Activated naive CD8-positive, alpha-beta T cell treated with anti-CD3 and anti-CD28 coated beads, Interleukin-2, amount 10 ng/mL, durations not matched to agents 7 days and 5 days (primary cell): ENCODE results near the gene XPC. TPM values are rescaled to one million over a fixed set of nuclear protein-coding genes. Genes with fewer than 3 reads are reported as not detected.

Source experiments
- ATAC-seq: fragments of 150-1000 bp; cut with Tn5 transposase; one replicate; pipeline ENCODE4 v1.10.0; 2021; ENCODE audit warnings: low read depth, moderate library complexity
- POLR2A ChIA-PET: fragments of 350-600 bp; sonication (Branson Sonifier 250); formaldehyde crosslinking; loops from one replicate; lab custom pipeline; 2021; ENCODE audit warnings: antibody characterized with exemption; lab: Charles Lee
- DNase-seq: peaks from one replicate; pipeline ENCODE4 v3.0.0; 2021
- H3K27ac Mint-ChIP-seq: one replicate; pipeline ENCODE4 v1.8.0; 2022; ENCODE audit warnings: mild to moderate bottlenecking, mixed read lengths
- H3K27me3 Mint-ChIP-seq: one replicate; pipeline ENCODE4 v1.8.0; 2022; ENCODE audit warnings: mild to moderate bottlenecking, moderate library complexity, mixed read lengths
- H3K36me3 Mint-ChIP-seq: one replicate; pipeline ENCODE4 v1.8.0; 2021; ENCODE audit warnings: mild to moderate bottlenecking, mixed read lengths
- H3K4me1 Mint-ChIP-seq: one replicate; pipeline ENCODE4 v1.8.0; 2021; ENCODE audit warnings: mixed read lengths
- H3K4me3 Mint-ChIP-seq: one replicate; pipeline ENCODE4 v1.8.0; 2022; ENCODE audit warnings: mild to moderate bottlenecking, moderate library complexity, mixed read lengths
- H3K9me3 Mint-ChIP-seq: one replicate; pipeline ENCODE4 v1.8.0; 2021; ENCODE audit warnings: mixed read lengths
- total RNA-seq, 2 experiments: library from RNA; stranded (reverse); gene quantifications; one replicate each; pipeline ENCODE4 v1.2.3, GENCODE V29; 2021

XPC gene
- total RNA-seq, 2 experiments from 2014 or later, result 53.3 to 56.8 TPM

DNA sequence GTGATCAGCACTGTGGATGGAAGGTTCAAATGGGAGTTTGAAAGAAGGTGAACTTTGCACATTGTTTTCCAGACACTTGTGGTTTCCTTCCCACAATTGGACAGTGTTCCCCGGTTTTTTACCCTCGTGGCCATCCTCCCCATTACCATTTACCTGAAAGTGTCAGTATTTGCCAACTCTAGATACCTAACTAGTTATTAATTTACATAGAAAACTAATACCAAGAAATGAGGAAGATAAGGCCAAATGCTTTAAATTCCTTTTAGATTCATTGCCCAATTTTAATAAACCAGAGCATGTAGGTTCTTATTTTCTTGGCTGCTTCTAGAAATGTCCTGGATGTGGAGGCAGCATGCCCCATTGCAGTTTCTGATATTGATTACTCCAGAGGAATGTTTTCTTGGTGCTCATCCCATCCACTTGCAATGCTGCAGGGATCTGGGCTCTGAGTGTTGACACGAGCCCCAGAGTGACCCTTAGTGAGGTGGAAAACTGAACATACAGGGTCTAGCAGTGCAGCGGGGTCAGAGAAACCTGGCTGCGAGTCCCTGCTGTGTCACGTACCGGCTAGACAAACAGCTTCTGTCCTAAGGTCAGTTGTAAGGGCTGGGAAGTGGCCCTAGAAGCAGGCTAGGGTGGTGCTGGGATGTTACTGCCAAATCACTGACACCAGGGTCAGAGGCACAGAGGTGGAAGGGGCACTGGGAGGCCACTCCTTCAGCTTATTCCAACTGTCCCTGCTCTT lies 23.7 kb upstream of the XPC start:
- Mint-ChIP-seq H3K9me3 (no peaks in the 10 kb centered on the region), H3K36me3 (peaks cover 5% of the 10 kb centered on the region), H3K27me3 (no peaks in the 10 kb centered on the region), H3K27ac (no peak overlapping the region), H3K4me3 (no peak overlapping the region), H3K4me1 (peaks cover 4% of the 10 kb centered on the region)
- DNase-seq (no peak), ATAC-seq (no peak)
- POLR2A ChIA-PET, result interaction anchor here (1.2 kb wide), 1 partner anchor 305 kb away, joined by 3 read pairs; no protein-coding TSS in a partner anchor

DNA sequence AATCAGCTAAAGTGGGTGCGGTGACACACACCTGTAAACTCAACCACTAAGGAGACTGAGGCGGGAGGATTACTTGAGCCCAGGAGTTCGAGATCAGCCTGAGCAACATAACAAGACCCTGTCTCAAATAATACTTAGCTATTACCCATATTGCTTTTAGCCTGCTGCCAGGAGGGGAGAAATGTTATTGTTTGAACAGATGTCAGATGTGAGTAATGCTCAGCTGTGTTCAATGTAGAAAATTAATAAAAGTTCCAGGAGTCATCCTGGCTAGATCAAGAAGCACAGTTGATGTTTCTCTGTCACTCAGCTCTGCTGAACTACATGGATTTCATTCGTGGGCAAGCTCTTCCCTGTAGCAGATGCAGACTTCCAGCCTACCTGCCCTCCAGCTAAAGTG lies 22.4 kb upstream of the XPC start:
- H3K4me3 Mint-ChIP-seq, result no peak overlapping the region
- no peaks in the 10 kb centered on the region for H3K27me3 Mint-ChIP-seq
- POLR2A ChIA-PET, result interaction anchor here (1.2 kb wide), 1 partner anchor 304 kb away, joined by 3 read pairs; no protein-coding TSS in a partner anchor
- no peak overlapping the region for H3K27ac Mint-ChIP-seq
- no peak for ATAC-seq
- no peaks in the 10 kb centered on the region for H3K9me3 Mint-ChIP-seq
- DNase-seq, result no peak
- peaks cover 5% of the 10 kb centered on the region for H3K36me3 Mint-ChIP-seq
- peaks cover 8% of the 10 kb centered on the region for H3K4me1 Mint-ChIP-seq

DNA sequence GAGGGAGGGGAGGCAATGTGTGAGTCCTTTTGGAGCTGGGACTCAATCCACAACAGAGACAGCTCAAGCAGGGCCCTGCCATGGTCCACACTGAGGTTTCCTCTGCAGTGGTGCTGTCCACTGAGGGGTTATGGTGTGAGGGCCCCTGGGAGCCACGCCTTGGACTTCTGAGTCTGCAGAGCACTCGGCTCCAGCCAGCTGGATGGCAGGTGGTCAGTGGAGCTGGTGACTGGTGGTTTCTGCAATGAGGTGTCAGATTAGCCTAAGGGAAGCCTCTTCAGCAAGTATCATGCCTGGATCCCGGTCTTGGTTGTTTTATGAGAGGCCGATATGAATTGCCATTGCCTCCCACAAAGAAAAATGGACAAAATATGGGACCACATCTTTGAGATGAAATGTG lies 21.9 kb upstream of the XPC start:
- ATAC-seq, result no peak
- H3K27ac Mint-ChIP-seq, result no peak overlapping the region
- H3K4me3 Mint-ChIP-seq, result no peak overlapping the region

DNA sequence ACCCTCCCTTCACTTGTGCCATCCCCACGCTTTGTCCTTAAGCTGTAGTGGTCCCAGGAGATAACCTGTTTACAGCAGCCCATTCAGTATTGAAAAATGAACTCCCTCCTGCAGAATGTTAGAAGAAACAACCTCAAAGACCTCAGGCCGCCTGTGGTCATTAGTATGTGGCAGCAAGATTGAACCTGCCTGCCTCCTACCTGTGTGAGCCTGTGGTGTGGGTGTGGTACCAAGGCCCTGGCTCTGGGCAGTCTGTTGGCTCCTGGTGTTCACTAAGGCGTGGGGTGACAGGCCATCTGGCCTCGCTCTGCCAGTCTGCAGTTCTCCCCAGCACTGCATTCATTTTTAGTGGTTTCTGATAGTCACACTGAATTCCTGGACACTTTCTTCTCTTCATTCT lies 21.2 kb upstream of the XPC start:
- Mint-ChIP-seq H3K27me3 (no peaks in the 10 kb centered on the region), H3K4me1 (peaks cover 9% of the 10 kb centered on the region), H3K36me3 (peaks cover 5% of the 10 kb centered on the region), H3K9me3 (no peaks in the 10 kb centered on the region), H3K4me3 (no peak overlapping the region), H3K27ac (no peak overlapping the region)
- ATAC-seq, result no peak
- POLR2A ChIA-PET, result no interaction called here
- DNase-seq, result no peak

More for the DNA sequence above, 21.9 kb upstream of the XPC start:
- H3K9me3 Mint-ChIP-seq, result no peaks in the 10 kb centered on the region
- DNase-seq, result no peak
- H3K27me3 Mint-ChIP-seq, result no peaks in the 10 kb centered on the region
- POLR2A ChIA-PET, result no interaction called here
- peaks cover 9% of the 10 kb centered on the region for H3K4me1 Mint-ChIP-seq
- H3K36me3 Mint-ChIP-seq, result peaks cover 5% of the 10 kb centered on the region

GRCh38 chr3:14194865-14195264 lies 16.5 kb upstream of the XPC start:
- peaks cover 9% of the 10 kb centered on the region for H3K4me1 Mint-ChIP-seq
- no peak overlapping the region for H3K27ac Mint-ChIP-seq
- ATAC-seq (no peak), DNase-seq (no peak)
- POLR2A ChIA-PET, result no interaction called here
- peaks cover 28% of the 10 kb centered on the region for H3K36me3 Mint-ChIP-seq
- no peak overlapping the region for H3K4me3 Mint-ChIP-seq
- peaks cover 2% of the 10 kb centered on the region for H3K9me3 Mint-ChIP-seq
- H3K27me3 Mint-ChIP-seq, result no peaks in the 10 kb centered on the region

GRCh38 chr3:14188041-14188754 lies 9.8 kb upstream of the XPC start:
- H3K4me3 Mint-ChIP-seq, result no peak overlapping the region
- DNase-seq (no peak), ATAC-seq (no peak)
- H3K9me3 Mint-ChIP-seq, result peaks cover 7% of the 10 kb centered on the region
- H3K27me3 Mint-ChIP-seq, result no peaks in the 10 kb centered on the region
- peaks cover 16% of the 10 kb centered on the region for H3K4me1 Mint-ChIP-seq
- POLR2A ChIA-PET, result interaction anchor here (0.7 to 1.0 kb wide), 2 partner anchors 9 to 11 kb away, joined by 3 read pairs; partner anchors contain the start of gene LSM3
- H3K27ac Mint-ChIP-seq, result no peak overlapping the region
- peaks cover 50% of the 10 kb centered on the region for H3K36me3 Mint-ChIP-seq

GRCh38 chr3:14186854-14187458 lies 8.6 kb upstream of the XPC start:
- POLR2A ChIA-PET, result no interaction called here
- Mint-ChIP-seq H3K4me3 (no peak overlapping the region), H3K27me3 (no peaks in the 10 kb centered on the region), H3K27ac (no peak overlapping the region), H3K9me3 (peaks cover 7% of the 10 kb centered on the region), H3K36me3 (peaks cover 48% of the 10 kb centered on the region), H3K4me1 (peaks cover 24% of the 10 kb centered on the region)
- no peak for ATAC-seq
- DNase-seq, result no peak

GRCh38 chr3:14183015-14183577 lies 4.7 kb upstream of the XPC start:
- H3K4me3 Mint-ChIP-seq, result no peak overlapping the region
- no peaks in the 10 kb centered on the region for H3K27me3 Mint-ChIP-seq
- POLR2A ChIA-PET, result no interaction called here
- H3K4me1 Mint-ChIP-seq, result peaks cover 33% of the 10 kb centered on the region
- DNase-seq (no peak), ATAC-seq (no peak)
- H3K9me3 Mint-ChIP-seq, result no peaks in the 10 kb centered on the region
- H3K27ac Mint-ChIP-seq, result peak overlapping the region; percentile 16
- H3K36me3 Mint-ChIP-seq, result peaks cover 21% of the 10 kb centered on the region

DNA sequence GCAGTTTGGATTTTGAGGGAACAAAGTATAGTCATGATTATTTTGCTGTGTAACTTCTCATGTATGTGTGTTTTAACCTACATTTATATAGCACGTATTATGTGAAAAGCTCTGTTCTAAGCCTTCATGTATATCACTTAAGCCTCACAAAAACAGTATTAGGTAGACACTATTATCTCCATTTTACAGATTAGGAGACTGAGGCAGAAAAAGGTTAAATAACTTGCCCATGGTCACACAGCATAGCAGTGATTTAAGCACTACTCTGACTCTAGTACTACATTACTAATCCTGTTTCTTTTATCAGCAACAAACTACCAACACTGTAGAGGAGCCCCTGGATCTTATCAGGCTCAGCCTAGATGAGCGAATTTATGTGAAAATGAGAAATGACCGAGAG lies 2.9 kb upstream of the XPC start:
- Mint-ChIP-seq H3K4me3 (no peak overlapping the region), H3K9me3 (no peaks in the 10 kb centered on the region), H3K4me1 (peaks cover 45% of the 10 kb centered on the region), H3K27ac (no peak overlapping the region), H3K27me3 (no peaks in the 10 kb centered on the region), H3K36me3 (peaks cover 16% of the 10 kb centered on the region)
- no peak for DNase-seq
- ATAC-seq, result no peak
- POLR2A ChIA-PET, result no interaction called here

DNA sequence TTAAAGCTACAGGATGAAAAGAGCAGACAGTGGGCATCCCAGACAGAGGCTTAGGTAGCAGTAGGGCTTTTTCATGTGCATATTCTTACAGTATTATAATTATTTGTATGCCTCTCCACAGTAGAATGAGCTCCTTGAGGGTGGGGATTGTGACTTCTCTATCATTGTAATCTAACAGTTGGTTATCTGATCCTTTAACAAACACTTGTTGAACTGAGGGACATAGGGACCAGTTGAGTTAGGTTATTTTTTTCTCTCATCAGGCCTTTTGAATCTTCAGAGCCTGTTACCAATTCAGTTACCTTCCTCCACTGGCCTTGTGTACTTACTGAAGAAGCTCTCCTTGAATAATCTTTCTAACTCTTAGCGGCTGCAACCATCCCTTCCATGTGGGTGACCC lies 1.4 kb upstream of the XPC start:
- ATAC-seq (no peak), DNase-seq (no peak)
- H3K36me3 Mint-ChIP-seq, result peaks cover 13% of the 10 kb centered on the region
- H3K4me3 Mint-ChIP-seq, result peak overlapping the region; percentile 94
- H3K4me1 Mint-ChIP-seq, result peaks cover 58% of the 10 kb centered on the region
- H3K27ac Mint-ChIP-seq, result peak overlapping the region; percentile 100
- no peaks in the 10 kb centered on the region for H3K27me3 Mint-ChIP-seq
- H3K9me3 Mint-ChIP-seq, result no peaks in the 10 kb centered on the region
- POLR2A ChIA-PET, result interaction anchor here (3.1 to 3.4 kb wide), 2 partner anchors 36 to 56 kb away, joined by 31 to 48 read pairs; partner anchors contain the start of genes CHCHD4 and TMEM43

GRCh38 chr3:14179114-14179465 lies 689 bp upstream of the XPC start:
- ATAC-seq, result no peak
- POLR2A ChIA-PET, result interaction anchor here (0.7 to 3.4 kb wide), 18 partner anchors 9 to 920 kb away, joined by 3 to 48 read pairs (median 4); partner anchors contain the start of genes CCDC174, CHCHD4, RBSN and SLC6A6
- no peaks in the 10 kb centered on the region for H3K9me3 Mint-ChIP-seq
- DNase-seq, result no peak
- no peaks in the 10 kb centered on the region for H3K27me3 Mint-ChIP-seq
- H3K36me3 Mint-ChIP-seq, result peaks cover 13% of the 10 kb centered on the region
- peak overlapping the region; percentile 94 for H3K4me3 Mint-ChIP-seq
- H3K27ac Mint-ChIP-seq, result peak overlapping the region; percentile 100
- H3K4me1 Mint-ChIP-seq, result peaks cover 61% of the 10 kb centered on the region

- no peaks in the 10 kb centered on the region for H3K27me3 Mint-ChIP-seq
- H3K4me1 Mint-ChIP-seq, result peaks cover 58% of the 10 kb centered on the region
- no peaks in the 10 kb centered on the region for H3K9me3 Mint-ChIP-seq
- H3K36me3 Mint-ChIP-seq, result peaks cover 10% of the 10 kb centered on the region
- POLR2A ChIA-PET, result interaction anchor here (0.6 to 3.4 kb wide), 15 partner anchors 11 to 1515 kb away, joined by 3 to 48 read pairs (median 4); partner anchors contain the start of genes CCDC174, CHCHD4, SLC6A6 and TMEM43
- H3K27ac Mint-ChIP-seq, result peak overlapping the region; percentile 90
- no peak for ATAC-seq
- no peak for DNase-seq
- H3K4me3 Mint-ChIP-seq, result peak overlapping the region; percentile 94
These were observed 688 bp downstream of the XPC start for GRCh38 chr3:14177580-14178246.
